Measurements from ENCODE around the gene GALNT14. TPM values are rescaled to one million over a fixed set of nuclear protein-coding genes. Genes with fewer than 3 reads are reported as not detected.

The GALNT14 gene
- total RNA-seq, 1 donor from 2014 or later: 2.1 TPM

DNA sequence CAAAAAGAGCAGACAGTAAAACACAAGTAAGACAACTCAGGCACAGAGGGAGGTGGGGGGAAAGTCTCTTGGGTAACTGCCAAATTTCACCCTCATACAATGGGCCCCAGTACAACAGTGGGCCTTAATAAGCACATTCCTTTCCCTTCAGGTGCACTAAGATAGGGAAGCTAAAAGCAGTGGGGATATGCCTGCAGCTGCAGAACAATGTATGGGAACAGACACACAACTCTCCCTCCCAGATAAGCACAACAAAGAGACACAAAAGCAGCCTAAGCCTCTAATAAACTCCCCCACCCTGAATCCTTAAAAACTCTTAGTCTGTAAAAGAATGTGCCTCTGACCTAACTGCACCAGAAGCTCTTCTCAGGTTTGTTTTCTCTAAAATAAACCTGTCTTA, 24.5 kb downstream of the GALNT14 start:
- peaks cover 8% of the 10 kb centered on the region for H3K4me1 Mint-ChIP-seq (ENCODE audit: low read depth, unreplicated experiment)
- H3K9me3 Mint-ChIP-seq (ENCODE audit: unreplicated experiment): no peaks in the 10 kb centered on the region
- no peak for FAIRE-seq
- no peaks in the 10 kb centered on the region for H3K36me3 ChIP-seq (ENCODE audit: insufficient read depth, low read length)
- no peaks in the 10 kb centered on the region for H3K27me3 ChIP-seq (ENCODE audit: insufficient read depth, low read length)
- H4K20me1 ChIP-seq (ENCODE audit: insufficient read depth, low read length): no peaks in the 10 kb centered on the region
- H3K27ac Mint-ChIP-seq (ENCODE audit: unreplicated experiment): no peak overlapping the region
- no peaks in the 10 kb centered on the region for H3K4me1 ChIP-seq (ENCODE audit: insufficient read depth, low read length)
- no peaks in the 10 kb centered on the region for H3K9me3 ChIP-seq (ENCODE audit: insufficient read depth, low read depth, low read length)
- H3K79me2 ChIP-seq (ENCODE audit: insufficient read depth, low read length): no peaks in the 10 kb centered on the region
- H3K4me2 ChIP-seq (ENCODE audit: low read length): no peak overlapping the region
- no peak overlapping the region for H2AFZ ChIP-seq (ENCODE audit: low read depth, low read length)
- H3K4me3 ChIP-seq (ENCODE audit: insufficient read depth, low read depth, low read length): no peak overlapping the region
- no peaks in the 10 kb centered on the region for H3K36me3 Mint-ChIP-seq (ENCODE audit: low read depth, unreplicated experiment)
- no peak overlapping the region for H3K9ac ChIP-seq (ENCODE audit: low read length)
- H3K27me3 Mint-ChIP-seq (ENCODE audit: low read depth, unreplicated experiment): peaks cover 3% of the 10 kb centered on the region
- H3K27ac ChIP-seq (ENCODE audit: low read depth, low read length): no peak overlapping the region
- no peak overlapping the region for H3K4me3 Mint-ChIP-seq (ENCODE audit: unreplicated experiment)
- no peak for TF ChIP-seq EZH2 (IDR thresholded peaks at IDR 0.05; ENCODE audit: insufficient read depth, low read length)
- TF ChIP-seq, protein P1, sequence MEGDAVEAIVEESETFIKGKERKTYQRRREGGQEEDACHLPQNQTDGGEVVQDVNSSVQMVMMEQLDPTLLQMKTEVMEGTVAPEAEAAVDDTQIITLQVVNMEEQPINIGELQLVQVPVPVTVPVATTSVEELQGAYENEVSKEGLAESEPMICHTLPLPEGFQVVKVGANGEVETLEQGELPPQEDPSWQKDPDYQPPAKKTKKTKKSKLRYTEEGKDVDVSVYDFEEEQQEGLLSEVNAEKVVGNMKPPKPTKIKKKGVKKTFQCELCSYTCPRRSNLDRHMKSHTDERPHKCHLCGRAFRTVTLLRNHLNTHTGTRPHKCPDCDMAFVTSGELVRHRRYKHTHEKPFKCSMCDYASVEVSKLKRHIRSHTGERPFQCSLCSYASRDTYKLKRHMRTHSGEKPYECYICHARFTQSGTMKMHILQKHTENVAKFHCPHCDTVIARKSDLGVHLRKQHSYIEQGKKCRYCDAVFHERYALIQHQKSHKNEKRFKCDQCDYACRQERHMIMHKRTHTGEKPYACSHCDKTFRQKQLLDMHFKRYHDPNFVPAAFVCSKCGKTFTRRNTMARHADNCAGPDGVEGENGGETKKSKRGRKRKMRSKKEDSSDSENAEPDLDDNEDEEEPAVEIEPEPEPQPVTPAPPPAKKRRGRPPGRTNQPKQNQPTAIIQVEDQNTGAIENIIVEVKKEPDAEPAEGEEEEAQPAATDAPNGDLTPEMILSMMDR (IDR thresholded peaks at IDR 0.05; ENCODE audit: insufficient read depth, low read depth, low read length): no peak
- DNase-seq (ENCODE audit: low read depth): no peak

DNA sequence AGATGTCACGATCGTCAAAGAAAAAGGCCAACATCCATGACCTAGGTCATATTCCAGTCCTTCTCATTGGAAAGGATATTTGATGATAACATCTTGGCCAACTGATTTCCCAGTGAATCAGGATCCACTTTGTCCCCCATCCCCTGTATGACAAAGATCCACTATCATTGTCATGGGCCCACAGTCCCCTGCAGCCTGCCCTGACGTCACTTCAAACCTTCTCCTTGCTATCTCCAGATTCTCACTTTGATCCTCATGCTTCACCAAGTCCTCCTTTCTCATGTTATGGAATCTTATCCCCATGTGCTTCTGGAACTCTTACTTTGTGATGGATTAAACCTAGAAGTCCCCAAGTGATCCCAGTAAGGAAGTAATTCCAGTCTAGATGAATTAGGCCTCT, 25.7 kb downstream of the GALNT14 start:
- Histone ChIP-seq H3K36me3 (ENCODE audit: insufficient read depth, low read length) (no peaks in the 10 kb centered on the region), H3K4me2 (ENCODE audit: low read length) (no peak overlapping the region), H3K4me3 (ENCODE audit: insufficient read depth, low read depth, low read length) (no peak overlapping the region), H3K27me3 (ENCODE audit: insufficient read depth, low read length) (no peaks in the 10 kb centered on the region), H4K20me1 (ENCODE audit: insufficient read depth, low read length) (no peaks in the 10 kb centered on the region), H3K27ac (ENCODE audit: low read depth, low read length) (no peak overlapping the region), H3K79me2 (ENCODE audit: insufficient read depth, low read length) (no peaks in the 10 kb centered on the region), H2AFZ (ENCODE audit: low read depth, low read length) (no peak overlapping the region), H3K4me1 (ENCODE audit: insufficient read depth, low read length) (no peaks in the 10 kb centered on the region), H3K9me3 (ENCODE audit: insufficient read depth, low read depth, low read length) (no peaks in the 10 kb centered on the region), H3K9ac (ENCODE audit: low read length) (no peak overlapping the region)
- Mint-ChIP-seq H3K36me3 (ENCODE audit: low read depth, unreplicated experiment) (no peaks in the 10 kb centered on the region), H3K4me3 (ENCODE audit: unreplicated experiment) (no peak overlapping the region), H3K4me1 (ENCODE audit: low read depth, unreplicated experiment) (peaks cover 15% of the 10 kb centered on the region), H3K9me3 (ENCODE audit: unreplicated experiment) (no peaks in the 10 kb centered on the region), H3K27ac (ENCODE audit: unreplicated experiment) (no peak overlapping the region), H3K27me3 (ENCODE audit: low read depth, unreplicated experiment) (peaks cover 3% of the 10 kb centered on the region)
- no peak for TF ChIP-seq EZH2 (IDR thresholded peaks at IDR 0.05; ENCODE audit: insufficient read depth, low read length)
- TF ChIP-seq, protein P1 (IDR thresholded peaks at IDR 0.05; ENCODE audit: insufficient read depth, low read depth, low read length): no peak
- FAIRE-seq (no peak), DNase-seq (ENCODE audit: low read depth) (no peak)

DNA sequence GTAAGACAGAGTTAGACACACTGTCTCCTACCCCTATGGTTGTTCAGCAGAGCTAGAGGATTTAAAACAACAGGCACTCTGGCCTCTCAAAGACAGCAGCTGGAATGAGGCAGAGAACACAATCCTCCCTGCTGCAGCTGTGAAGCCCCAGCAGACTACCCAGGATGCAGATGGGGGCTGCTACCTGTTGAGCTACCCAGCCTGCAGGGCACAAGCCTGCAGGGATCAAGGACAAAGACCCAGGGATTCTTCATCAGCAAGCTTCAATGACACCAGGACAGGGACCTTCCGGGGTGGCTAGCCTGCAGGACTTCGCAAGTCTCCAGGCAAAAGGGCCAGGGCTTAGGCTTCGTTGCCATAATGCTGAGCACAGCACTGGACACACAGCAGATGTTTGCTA, 27.2 kb downstream of the GALNT14 start:
- H3K4me1 Mint-ChIP-seq (ENCODE audit: low read depth, unreplicated experiment): peaks cover 15% of the 10 kb centered on the region
- DNase-seq (ENCODE audit: low read depth) (no peak), FAIRE-seq (no peak)
- peaks cover 3% of the 10 kb centered on the region for H3K27me3 Mint-ChIP-seq (ENCODE audit: low read depth, unreplicated experiment)
- Histone ChIP-seq H3K9ac (ENCODE audit: low read length) (no peak overlapping the region), H3K4me1 (ENCODE audit: insufficient read depth, low read length) (no peaks in the 10 kb centered on the region), H3K9me3 (ENCODE audit: insufficient read depth, low read depth, low read length) (no peaks in the 10 kb centered on the region), H2AFZ (ENCODE audit: low read depth, low read length) (no peak overlapping the region), H3K79me2 (ENCODE audit: insufficient read depth, low read length) (no peaks in the 10 kb centered on the region), H3K4me2 (ENCODE audit: low read length) (no peak overlapping the region), H3K27me3 (ENCODE audit: insufficient read depth, low read length) (no peaks in the 10 kb centered on the region), H3K36me3 (ENCODE audit: insufficient read depth, low read length) (no peaks in the 10 kb centered on the region), H4K20me1 (ENCODE audit: insufficient read depth, low read length) (no peaks in the 10 kb centered on the region), H3K4me3 (ENCODE audit: insufficient read depth, low read depth, low read length) (no peak overlapping the region), H3K27ac (ENCODE audit: low read depth, low read length) (no peak overlapping the region)
- TF ChIP-seq, protein P1 (IDR thresholded peaks at IDR 0.05; ENCODE audit: insufficient read depth, low read depth, low read length): no peak
- TF ChIP-seq EZH2 (IDR thresholded peaks at IDR 0.05; ENCODE audit: insufficient read depth, low read length): no peak
- no peaks in the 10 kb centered on the region for H3K36me3 Mint-ChIP-seq (ENCODE audit: low read depth, unreplicated experiment)
- no peak overlapping the region for H3K4me3 Mint-ChIP-seq (ENCODE audit: unreplicated experiment)
- H3K27ac Mint-ChIP-seq (ENCODE audit: unreplicated experiment): no peak overlapping the region
- no peaks in the 10 kb centered on the region for H3K9me3 Mint-ChIP-seq (ENCODE audit: unreplicated experiment)
